A673 (cell line): Measurements from ENCODE around the gene THSD7B.

Experiments used
- EZH2 ChIP-seq: fragments of 200-600 bp; sonication (generic); IDR thresholded peaks from 2 replicates; pipeline ENCODE4 v1.6.1; 2017; ENCODE audit warnings: borderline replicate concordance, low read depth, mild to moderate bottlenecking, mixed read lengths, antibody characterized with exemption, low read length; ENCODE audit not compliant: poor library complexity, severe bottlenecking
- TF ChIP-seq, protein P1 (sequence below): fragments of 300-800, 200-600 bp; sonication (generic); conservative IDR thresholded peaks from 2 replicates; pipeline ENCODE4 v1.5.1; 2017; ENCODE audit warnings: low read depth, mild to moderate bottlenecking, antibody characterized with exemption, low read length, moderate library complexity, mixed read lengths

DNA sequence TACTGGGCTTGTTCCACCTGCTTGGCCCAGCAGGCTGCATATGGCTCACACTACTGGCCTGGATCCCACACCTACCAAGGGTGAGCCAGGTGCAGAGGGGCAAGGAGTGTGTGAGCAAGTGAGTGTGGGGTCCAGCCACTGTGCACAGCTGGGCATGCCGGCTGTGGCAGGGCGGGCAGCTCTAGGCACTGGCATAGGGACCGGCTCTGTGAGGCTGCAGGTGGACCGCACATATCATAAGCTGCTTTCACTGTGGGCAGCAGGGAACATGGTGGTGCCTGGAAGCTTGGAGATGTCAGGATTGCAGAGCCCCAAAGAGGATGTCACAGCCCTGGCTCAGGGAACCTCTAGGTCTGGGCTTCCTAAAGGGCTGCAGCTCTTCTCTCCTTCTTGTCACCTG is 154.3 kb downstream of the THSD7B start:
- TF ChIP-seq, protein P1, sequence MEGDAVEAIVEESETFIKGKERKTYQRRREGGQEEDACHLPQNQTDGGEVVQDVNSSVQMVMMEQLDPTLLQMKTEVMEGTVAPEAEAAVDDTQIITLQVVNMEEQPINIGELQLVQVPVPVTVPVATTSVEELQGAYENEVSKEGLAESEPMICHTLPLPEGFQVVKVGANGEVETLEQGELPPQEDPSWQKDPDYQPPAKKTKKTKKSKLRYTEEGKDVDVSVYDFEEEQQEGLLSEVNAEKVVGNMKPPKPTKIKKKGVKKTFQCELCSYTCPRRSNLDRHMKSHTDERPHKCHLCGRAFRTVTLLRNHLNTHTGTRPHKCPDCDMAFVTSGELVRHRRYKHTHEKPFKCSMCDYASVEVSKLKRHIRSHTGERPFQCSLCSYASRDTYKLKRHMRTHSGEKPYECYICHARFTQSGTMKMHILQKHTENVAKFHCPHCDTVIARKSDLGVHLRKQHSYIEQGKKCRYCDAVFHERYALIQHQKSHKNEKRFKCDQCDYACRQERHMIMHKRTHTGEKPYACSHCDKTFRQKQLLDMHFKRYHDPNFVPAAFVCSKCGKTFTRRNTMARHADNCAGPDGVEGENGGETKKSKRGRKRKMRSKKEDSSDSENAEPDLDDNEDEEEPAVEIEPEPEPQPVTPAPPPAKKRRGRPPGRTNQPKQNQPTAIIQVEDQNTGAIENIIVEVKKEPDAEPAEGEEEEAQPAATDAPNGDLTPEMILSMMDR, result no peak
- no peak for TF ChIP-seq EZH2
